ENCODE measurements around the gene FRS2.

Gene FRS2

GRCh38 chr12:69608114-69608513, 137.9 kb downstream of the FRS2 start:
- Histone ChIP-seq H3K27ac (ENCODE audit: low read length) (no peak overlapping the region), H2AFZ (ENCODE audit: low read length) (no peak overlapping the region)
- no peak for DNase-seq

GRCh38 chr12:69610126-69610525, 139.9 kb downstream of the FRS2 start:
- Histone ChIP-seq H3K9ac (ENCODE audit: low read length) (no peak overlapping the region), H3K79me2 (ENCODE audit: low read length) (no peaks in the 10 kb centered on the region), H2AFZ (ENCODE audit: low read length) (no peak overlapping the region), H3K27me3 (replicated peaks; ENCODE audit: insufficient read depth, low read length) (no peaks in the 10 kb centered on the region), H3K9me3 (replicated peaks; ENCODE audit: insufficient read depth, low read length) (no peaks in the 10 kb centered on the region), H3K36me3 (replicated peaks; ENCODE audit: insufficient read depth, low read length) (no peaks in the 10 kb centered on the region), H3K9me2 (replicated peaks; ENCODE audit: insufficient read depth, low read length) (no peaks in the 10 kb centered on the region), H3K4me1 (ENCODE audit: low read length) (no peaks in the 10 kb centered on the region), H3K4me2 (ENCODE audit: low read depth, low read length) (no peak overlapping the region), H3K4me3 (ENCODE audit: low read length) (no peak overlapping the region), H3K27ac (ENCODE audit: low read length) (no peak overlapping the region), H3F3A (ENCODE audit: insufficient read depth, low read length) (no peaks in the 10 kb centered on the region), H4K20me1 (ENCODE audit: insufficient read depth, low read length) (no peaks in the 10 kb centered on the region)
- DNase-seq: no peak
- no peak for TF ChIP-seq CTCF (IDR thresholded peaks at IDR 0.05; ENCODE audit: low read length)
- TF ChIP-seq EZH2 (optimal IDR thresholded peaks at IDR 0.05; ENCODE audit: low read depth, low read length): no peak
- TF ChIP-seq EZH2phosphoT487 (IDR thresholded peaks at IDR 0.05; ENCODE audit: low read length): no peak

More at GRCh38 chr12:69608114-69608513, 137.9 kb downstream of the FRS2 start:
- TF ChIP-seq EZH2phosphoT487 (IDR thresholded peaks at IDR 0.05; ENCODE audit: low read length) (no peak), EZH2 (optimal IDR thresholded peaks at IDR 0.05; ENCODE audit: low read depth, low read length) (no peak), CTCF (IDR thresholded peaks at IDR 0.05; ENCODE audit: low read length) (no peak)
- Histone ChIP-seq H3K4me1 (ENCODE audit: low read length) (no peaks in the 10 kb centered on the region), H3K79me2 (ENCODE audit: low read length) (no peaks in the 10 kb centered on the region), H3K9me3 (replicated peaks; ENCODE audit: insufficient read depth, low read length) (no peaks in the 10 kb centered on the region), H4K20me1 (ENCODE audit: insufficient read depth, low read length) (no peaks in the 10 kb centered on the region), H3K9ac (ENCODE audit: low read length) (no peak overlapping the region), H3F3A (ENCODE audit: insufficient read depth, low read length) (no peaks in the 10 kb centered on the region), H3K9me2 (replicated peaks; ENCODE audit: insufficient read depth, low read length) (no peaks in the 10 kb centered on the region), H3K27me3 (replicated peaks; ENCODE audit: insufficient read depth, low read length) (no peaks in the 10 kb centered on the region), H3K36me3 (replicated peaks; ENCODE audit: insufficient read depth, low read length) (no peaks in the 10 kb centered on the region), H3K4me2 (ENCODE audit: low read depth, low read length) (no peak overlapping the region), H3K4me3 (ENCODE audit: low read length) (no peak overlapping the region)

GRCh38 chr12:69610729-69611128, 140.5 kb downstream of the FRS2 start, which contains the start of gene LRRC10:
LRRC10 (minus strand) TSS chr12:69610907; CDS start chr12:69610838, 69 bp downstream.
- TF ChIP-seq EZH2 (optimal IDR thresholded peaks at IDR 0.05; ENCODE audit: low read depth, low read length) (no peak), EZH2phosphoT487 (IDR thresholded peaks at IDR 0.05; ENCODE audit: low read length) (no peak), CTCF (IDR thresholded peaks at IDR 0.05; ENCODE audit: low read length) (no peak)
- Histone ChIP-seq H3K27ac (ENCODE audit: low read length) (no peak within 1 kb of the TSS), H3K4me2 (ENCODE audit: low read depth, low read length) (no peak within 1 kb of the TSS), H4K20me1 (ENCODE audit: insufficient read depth, low read length) (no peaks in the 10 kb centered on the region), H3K27me3 (replicated peaks; ENCODE audit: insufficient read depth, low read length) (no peaks in the 10 kb centered on the region), H3K9me3 (replicated peaks; ENCODE audit: insufficient read depth, low read length) (no peaks in the 10 kb centered on the region), H3K36me3 (replicated peaks; ENCODE audit: insufficient read depth, low read length) (no peaks in the 10 kb centered on the region), H3K4me3 (ENCODE audit: low read length) (no peak within 1 kb of the TSS), H2AFZ (ENCODE audit: low read length) (no peak within 1 kb of the TSS), H3K9me2 (replicated peaks; ENCODE audit: insufficient read depth, low read length) (no peaks in the 10 kb centered on the region), H3F3A (ENCODE audit: insufficient read depth, low read length) (no peaks in the 10 kb centered on the region), H3K4me1 (ENCODE audit: low read length) (no peaks in the 10 kb centered on the region), H3K79me2 (ENCODE audit: low read length) (no peaks in the 10 kb centered on the region), H3K9ac (ENCODE audit: low read length) (no peak within 1 kb of the TSS)
- DNase-seq: no peak

Measured in MM.1S (cell line).